ENCODE data around the gene NDUFC2.

- TF ChIP-seq CTCF (IDR thresholded peaks at IDR 0.05; ENCODE audit: poor library complexity, severe bottlenecking) (no peak), POLR2AphosphoS5 (IDR thresholded peaks at IDR 0.05) (no peak), EZH2 (IDR thresholded peaks at IDR 0.05; ENCODE audit: borderline replicate concordance, insufficient read depth, low read length, poor library complexity, severe bottlenecking) (no peak), SMC3 (conservative IDR thresholded peaks at IDR 0.05; ENCODE audit: poor library complexity) (no peak), REST (IDR thresholded peaks at IDR 0.05; ENCODE audit: borderline replicate concordance) (no peak), MXI1 (conservative IDR thresholded peaks at IDR 0.05; ENCODE audit: poor library complexity, severe bottlenecking) (no peak), EP300 (conservative IDR thresholded peaks at IDR 0.05; ENCODE audit: poor library complexity, severe bottlenecking) (no peak), TAF1 (IDR thresholded peaks at IDR 0.05; ENCODE audit: low read depth) (no peak), RAD21 (conservative IDR thresholded peaks at IDR 0.05) (no peak)
Measured at GRCh38 chr11:78021611-78022010, 58.1 kb downstream of the NDUFC2 start.
